ENCODE measurements around the gene HTR3E.

DNA sequence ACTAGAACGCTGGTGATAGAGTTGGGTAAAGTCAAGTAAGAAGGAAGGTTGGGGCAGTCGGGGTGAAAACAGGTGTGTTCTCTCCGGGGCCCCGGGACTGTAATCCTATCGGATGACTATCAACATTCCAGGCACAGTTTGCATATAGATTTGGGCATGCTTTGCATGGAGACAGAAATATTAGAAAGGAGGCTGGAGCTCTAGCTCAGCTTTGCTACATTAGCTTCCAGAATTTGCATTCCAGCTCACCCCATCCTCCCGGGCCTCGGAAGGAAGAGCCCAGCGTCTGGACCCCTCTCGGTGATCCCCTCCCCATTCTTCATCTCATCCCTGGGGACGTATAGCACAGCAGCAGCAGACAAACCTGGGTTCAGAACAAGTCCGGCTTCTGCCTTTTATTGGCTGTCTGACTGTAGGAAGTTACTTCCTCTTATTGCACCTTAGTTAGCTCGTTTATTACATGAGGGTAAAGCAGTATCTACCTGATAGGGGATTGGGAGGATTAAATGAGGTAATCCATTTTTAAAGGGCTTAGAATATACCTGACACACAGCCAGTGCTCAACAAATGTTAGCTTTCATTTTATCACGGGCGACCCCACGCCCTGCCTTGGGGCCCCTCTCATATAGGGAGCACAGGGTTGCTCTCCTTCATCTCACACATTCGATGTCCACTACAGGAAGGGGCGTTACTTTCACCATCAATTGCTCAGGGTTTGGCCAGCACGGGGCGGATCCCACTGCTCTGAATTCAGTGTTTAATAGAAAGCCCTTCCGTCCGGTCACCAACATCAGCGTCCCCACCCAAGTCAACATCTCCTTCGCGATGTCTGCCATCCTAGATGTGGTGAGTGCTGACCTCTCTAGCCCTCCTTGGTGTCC lies 3.2 kb downstream of the HTR3E start:
- TF ChIP-seq, protein P1, sequence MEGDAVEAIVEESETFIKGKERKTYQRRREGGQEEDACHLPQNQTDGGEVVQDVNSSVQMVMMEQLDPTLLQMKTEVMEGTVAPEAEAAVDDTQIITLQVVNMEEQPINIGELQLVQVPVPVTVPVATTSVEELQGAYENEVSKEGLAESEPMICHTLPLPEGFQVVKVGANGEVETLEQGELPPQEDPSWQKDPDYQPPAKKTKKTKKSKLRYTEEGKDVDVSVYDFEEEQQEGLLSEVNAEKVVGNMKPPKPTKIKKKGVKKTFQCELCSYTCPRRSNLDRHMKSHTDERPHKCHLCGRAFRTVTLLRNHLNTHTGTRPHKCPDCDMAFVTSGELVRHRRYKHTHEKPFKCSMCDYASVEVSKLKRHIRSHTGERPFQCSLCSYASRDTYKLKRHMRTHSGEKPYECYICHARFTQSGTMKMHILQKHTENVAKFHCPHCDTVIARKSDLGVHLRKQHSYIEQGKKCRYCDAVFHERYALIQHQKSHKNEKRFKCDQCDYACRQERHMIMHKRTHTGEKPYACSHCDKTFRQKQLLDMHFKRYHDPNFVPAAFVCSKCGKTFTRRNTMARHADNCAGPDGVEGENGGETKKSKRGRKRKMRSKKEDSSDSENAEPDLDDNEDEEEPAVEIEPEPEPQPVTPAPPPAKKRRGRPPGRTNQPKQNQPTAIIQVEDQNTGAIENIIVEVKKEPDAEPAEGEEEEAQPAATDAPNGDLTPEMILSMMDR (IDR thresholded peaks at IDR 0.05; ENCODE audit: poor library complexity, severe bottlenecking), result no peak
- TF ChIP-seq TAF1 (IDR thresholded peaks at IDR 0.05; ENCODE audit: low read depth) (no peak), RAD21 (conservative IDR thresholded peaks at IDR 0.05) (no peak), EP300 (conservative IDR thresholded peaks at IDR 0.05; ENCODE audit: poor library complexity, severe bottlenecking) (no peak), POLR2AphosphoS5 (IDR thresholded peaks at IDR 0.05) (no peak), EZH2 (IDR thresholded peaks at IDR 0.05; ENCODE audit: borderline replicate concordance, insufficient read depth, low read length, poor library complexity, severe bottlenecking) (no peak), SMC3 (conservative IDR thresholded peaks at IDR 0.05; ENCODE audit: poor library complexity) (no peak)
- TF ChIP-seq, protein P2, sequence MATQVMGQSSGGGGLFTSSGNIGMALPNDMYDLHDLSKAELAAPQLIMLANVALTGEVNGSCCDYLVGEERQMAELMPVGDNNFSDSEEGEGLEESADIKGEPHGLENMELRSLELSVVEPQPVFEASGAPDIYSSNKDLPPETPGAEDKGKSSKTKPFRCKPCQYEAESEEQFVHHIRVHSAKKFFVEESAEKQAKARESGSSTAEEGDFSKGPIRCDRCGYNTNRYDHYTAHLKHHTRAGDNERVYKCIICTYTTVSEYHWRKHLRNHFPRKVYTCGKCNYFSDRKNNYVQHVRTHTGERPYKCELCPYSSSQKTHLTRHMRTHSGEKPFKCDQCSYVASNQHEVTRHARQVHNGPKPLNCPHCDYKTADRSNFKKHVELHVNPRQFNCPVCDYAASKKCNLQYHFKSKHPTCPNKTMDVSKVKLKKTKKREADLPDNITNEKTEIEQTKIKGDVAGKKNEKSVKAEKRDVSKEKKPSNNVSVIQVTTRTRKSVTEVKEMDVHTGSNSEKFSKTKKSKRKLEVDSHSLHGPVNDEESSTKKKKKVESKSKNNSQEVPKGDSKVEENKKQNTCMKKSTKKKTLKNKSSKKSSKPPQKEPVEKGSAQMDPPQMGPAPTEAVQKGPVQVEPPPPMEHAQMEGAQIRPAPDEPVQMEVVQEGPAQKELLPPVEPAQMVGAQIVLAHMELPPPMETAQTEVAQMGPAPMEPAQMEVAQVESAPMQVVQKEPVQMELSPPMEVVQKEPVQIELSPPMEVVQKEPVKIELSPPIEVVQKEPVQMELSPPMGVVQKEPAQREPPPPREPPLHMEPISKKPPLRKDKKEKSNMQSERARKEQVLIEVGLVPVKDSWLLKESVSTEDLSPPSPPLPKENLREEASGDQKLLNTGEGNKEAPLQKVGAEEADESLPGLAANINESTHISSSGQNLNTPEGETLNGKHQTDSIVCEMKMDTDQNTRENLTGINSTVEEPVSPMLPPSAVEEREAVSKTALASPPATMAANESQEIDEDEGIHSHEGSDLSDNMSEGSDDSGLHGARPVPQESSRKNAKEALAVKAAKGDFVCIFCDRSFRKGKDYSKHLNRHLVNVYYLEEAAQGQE (IDR thresholded peaks at IDR 0.05; ENCODE audit: borderline replicate concordance), result no peak

All from neural cell (in vitro differentiated cells).